GM12891 (cell line): Measurements from ENCODE around the gene CYP51A1.

Experiments
- POLR2A ChIP-seq: IDR thresholded peaks from 2 replicates; pipeline ENCODE4 v1.6.1; 2011; ENCODE audit warnings: low read depth, low read length, control low read depth
- POLR2AphosphoS5 ChIP-seq: IDR thresholded peaks from 2 replicates; pipeline ENCODE4 v1.6.1; 2011; ENCODE audit warnings: low read depth, low read length, control low read depth
- TAF1 ChIP-seq: IDR thresholded peaks from 2 replicates; pipeline ENCODE4 v1.6.1; 2011; ENCODE audit warnings: low read depth, low read length, control low read depth

DNA sequence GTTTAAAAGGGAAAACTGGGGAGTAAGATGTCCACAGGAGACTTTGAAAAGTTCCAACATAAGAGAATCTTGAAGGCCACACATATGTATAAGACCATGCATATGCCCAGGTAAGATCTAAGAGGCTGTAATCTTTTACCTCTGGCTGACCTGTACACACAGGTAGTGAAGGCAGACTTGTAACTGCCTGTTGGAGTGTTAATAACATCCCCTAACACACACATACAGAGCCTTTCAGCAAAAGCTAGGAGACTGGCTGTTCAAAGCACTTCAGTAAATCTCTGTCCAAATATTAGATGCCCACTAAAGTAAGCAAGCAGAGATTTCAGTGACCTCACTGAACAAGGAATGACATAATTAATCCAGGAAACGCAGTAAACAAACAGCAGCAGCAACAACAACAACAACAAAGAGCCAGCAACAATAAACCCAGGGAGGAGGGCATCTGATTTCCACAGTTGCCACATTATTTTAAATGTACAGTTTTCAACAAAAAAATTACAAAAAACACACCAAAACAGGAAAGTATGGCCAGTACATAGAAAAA lies 15.0 kb downstream of the CYP51A1 start:
- TF ChIP-seq POLR2A (no peak), POLR2AphosphoS5 (no peak), TAF1 (no peak)
